Erythroblast (primary cell): ENCODE results near the gene CDK5RAP2.
"Not testable (repeated sequence)": the region's sequence is repeated elsewhere in the genome, so short reads cannot be mapped to it uniquely, and the experiment has no call there.

Experiments
- GATA1 ChIP-seq: IDR thresholded peaks from 2 replicates; pipeline ENCODE4 v1.6.1; 2011; ENCODE audit warnings: low read depth, mild to moderate bottlenecking, control low read depth, low read length, moderate library complexity
- POLR2A ChIP-seq: IDR thresholded peaks from 2 replicates; pipeline ENCODE4 v1.6.1; 2011; ENCODE audit warnings: mild to moderate bottlenecking, low read length

GRCh38 chr9:120515996-120516395 lies 64.0 kb downstream of the CDK5RAP2 start:
- not testable (repeated sequence) for TF ChIP-seq POLR2A, GATA1
